HEK293 (cell line): Measurements from ENCODE around the gene C1orf35.

ENCODE experiments used
- OSR2 ChIP-seq: fragments of 450-650 bp; formaldehyde crosslinking; IDR thresholded peaks from 2 replicates; pipeline ENCODE4 v1.5.1; 2016; ENCODE audit warnings: missing biosample characterization, missing genetic modification characterization
- REPIN1 ChIP-seq: fragments of 450-650 bp; formaldehyde crosslinking; IDR thresholded peaks from 2 replicates; pipeline ENCODE4 v1.5.1; 2017; ENCODE audit warnings: missing biosample characterization, missing genetic modification characterization, low read depth
- ZFP69B ChIP-seq: fragments of 450-650 bp; formaldehyde crosslinking; IDR thresholded peaks from 2 replicates; pipeline ENCODE4 v1.5.1; 2016; ENCODE audit warnings: missing biosample characterization, missing genetic modification characterization
- ZIC2 ChIP-seq: fragments of 450-650 bp; formaldehyde crosslinking; IDR thresholded peaks from 2 replicates; pipeline ENCODE4 v1.5.1; 2016; ENCODE audit warnings: missing biosample characterization, missing genetic modification characterization
- ZNF140 ChIP-seq: fragments of 450-650 bp; formaldehyde crosslinking; IDR thresholded peaks from 2 replicates; pipeline ENCODE4 v1.5.1; 2016; ENCODE audit warnings: missing biosample characterization, missing genetic modification characterization
- ZNF169 ChIP-seq: fragments of 450-650 bp; formaldehyde crosslinking; IDR thresholded peaks from 2 replicates; pipeline ENCODE4 v1.5.1; 2016; ENCODE audit warnings: missing biosample characterization, missing genetic modification characterization
- ZNF19 ChIP-seq: fragments of 450-650 bp; formaldehyde crosslinking; IDR thresholded peaks from 2 replicates; pipeline ENCODE4; 2016; ENCODE audit warnings: missing biosample characterization, missing genetic modification characterization, low read depth
- ZNF214 ChIP-seq: fragments of 450-650 bp; formaldehyde crosslinking; IDR thresholded peaks from 2 replicates; pipeline ENCODE4 v1.5.1; 2017; ENCODE audit warnings: missing biosample characterization, mild to moderate bottlenecking, missing genetic modification characterization, borderline replicate concordance
- ZNF26 ChIP-seq: fragments of 450-650 bp; formaldehyde crosslinking; IDR thresholded peaks from 2 replicates; pipeline ENCODE4 v1.5.1; 2016; ENCODE audit warnings: missing biosample characterization, missing genetic modification characterization
- ZNF266 ChIP-seq: fragments of 450-650 bp; formaldehyde crosslinking; IDR thresholded peaks from 2 replicates; pipeline ENCODE4 v1.5.1; 2016; ENCODE audit warnings: missing biosample characterization, missing genetic modification characterization, low read depth
- ZNF394 ChIP-seq: fragments of 450-650 bp; formaldehyde crosslinking; IDR thresholded peaks from 2 replicates; pipeline ENCODE4 v1.5.1; 2016; ENCODE audit warnings: missing biosample characterization, missing genetic modification characterization, mild to moderate bottlenecking, moderate library complexity, borderline replicate concordance
- ZNF398 ChIP-seq: fragments of 450-650 bp; formaldehyde crosslinking; IDR thresholded peaks from 2 replicates; pipeline ENCODE4 v1.5.1; 2017; ENCODE audit warnings: missing biosample characterization, missing genetic modification characterization
- ZNF48 ChIP-seq: fragments of 450-650 bp; formaldehyde crosslinking; IDR thresholded peaks from 2 replicates; pipeline ENCODE4 v1.5.1; 2016; ENCODE audit warnings: missing biosample characterization, missing genetic modification characterization
- ZNF510 ChIP-seq: fragments of 450-650 bp; formaldehyde crosslinking; IDR thresholded peaks from 2 replicates; pipeline ENCODE4 v1.5.1; 2018; ENCODE audit warnings: mild to moderate bottlenecking, missing genetic modification characterization, missing biosample characterization; ENCODE audit not compliant: insufficient replicate concordance
- ZNF544 ChIP-seq: fragments of 450-650 bp; formaldehyde crosslinking; IDR thresholded peaks from 2 replicates; pipeline ENCODE4 v1.5.0; 2017; ENCODE audit warnings: missing biosample characterization, missing genetic modification characterization
- ZNF785 ChIP-seq: fragments of 450-650 bp; formaldehyde crosslinking; IDR thresholded peaks from 2 replicates; pipeline ENCODE4 v1.5.1; 2016; ENCODE audit warnings: missing biosample characterization, missing genetic modification characterization
- ZNF791 ChIP-seq: fragments of 450-650 bp; formaldehyde crosslinking; IDR thresholded peaks from 2 replicates; pipeline ENCODE4 v1.5.1; 2016; ENCODE audit warnings: missing biosample characterization, missing genetic modification characterization
- ZSCAN23 ChIP-seq: fragments of 450-650 bp; formaldehyde crosslinking; IDR thresholded peaks from 2 replicates; pipeline ENCODE4 v1.5.1; 2016; ENCODE audit warnings: missing biosample characterization, missing genetic modification characterization
- ZSCAN5A ChIP-seq: fragments of 450-650 bp; formaldehyde crosslinking; IDR thresholded peaks from 2 replicates; pipeline ENCODE4 v1.5.1; 2016; ENCODE audit warnings: missing biosample characterization, missing genetic modification characterization
- TF ChIP-seq, protein P1 (sequence below): fragments of 450-650 bp; formaldehyde crosslinking; IDR thresholded peaks from 2 replicates; pipeline ENCODE4 v1.5.1; 2017; ENCODE audit warnings: missing biosample characterization, missing genetic modification characterization
- TF ChIP-seq, protein P2 (sequence below): fragments of 450-650 bp; formaldehyde crosslinking; IDR thresholded peaks from 2 replicates; pipeline ENCODE4 v1.5.1; 2017; ENCODE audit warnings: missing biosample characterization, mild to moderate bottlenecking, missing genetic modification characterization, moderate library complexity
- TF ChIP-seq, protein P3 (sequence below): fragments of 450-650 bp; formaldehyde crosslinking; conservative IDR thresholded peaks from 2 replicates; pipeline ENCODE4 v1.5.1; 2016; ENCODE audit warnings: low read depth, missing biosample characterization, missing genetic modification characterization
- TF ChIP-seq, protein P4 (sequence below): fragments of 450-650 bp; formaldehyde crosslinking; IDR thresholded peaks from 2 replicates; pipeline ENCODE4; 2016; ENCODE audit warnings: missing biosample characterization, missing genetic modification characterization
- TF ChIP-seq, protein P5 (sequence below): fragments of 450-650 bp; formaldehyde crosslinking; IDR thresholded peaks from 2 replicates; pipeline ENCODE4 v1.5.1; 2016; ENCODE audit warnings: missing biosample characterization, missing genetic modification characterization

The C1orf35 gene

DNA sequence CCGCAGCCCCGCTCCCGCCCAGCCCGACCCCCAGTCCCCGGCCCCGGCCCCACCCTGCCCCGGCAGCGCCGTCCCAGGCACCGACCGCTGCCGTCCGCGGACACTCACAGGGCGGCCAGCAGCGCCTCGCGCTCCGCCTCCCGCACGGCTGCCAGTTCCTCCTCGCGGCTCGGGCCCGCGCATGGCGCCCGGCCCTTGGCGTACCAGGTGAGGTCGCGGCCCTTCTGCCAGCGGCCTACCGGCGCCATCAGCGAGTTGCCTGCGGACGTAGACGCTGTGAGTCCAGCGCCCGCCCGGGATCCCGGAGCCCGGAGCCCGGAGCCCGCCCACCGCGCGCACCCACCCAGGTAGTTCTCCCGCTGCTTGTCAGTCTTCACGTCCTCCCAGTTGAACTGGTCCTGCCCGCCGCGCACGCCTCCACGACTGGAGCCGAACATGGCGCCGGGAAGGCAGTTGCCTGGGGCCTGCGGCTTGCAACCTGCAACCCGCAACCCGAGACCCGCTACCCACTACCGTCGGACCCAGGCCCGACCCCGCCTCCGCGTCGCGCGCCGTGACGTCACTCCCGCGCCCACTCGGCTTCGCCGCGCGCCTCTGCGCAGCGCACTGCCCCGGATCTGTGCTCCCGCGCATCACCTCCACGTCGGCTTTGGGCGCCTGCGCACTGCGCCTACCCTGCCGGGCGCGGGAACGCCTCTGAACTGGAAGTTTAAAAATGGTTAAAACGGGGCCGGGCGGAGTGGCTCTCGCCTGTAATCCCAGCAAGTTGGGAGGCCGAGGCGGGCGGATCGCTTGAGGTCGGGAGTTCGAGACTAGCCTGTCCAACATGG is at the start of gene C1orf35 (continued):
- peak; percentile 65; the same call in 1 of the 2 replicates for TF ChIP-seq ZIC2 (tag by site-specific recombination)
- TF ChIP-seq ZNF214 = no peak
- no peak for TF ChIP-seq ZNF266 (tag by site-specific recombination)
- TF ChIP-seq ZFP69B = peak; percentile 48; the same call in 1 of the 2 replicates
- peak; percentile 15; the same call in 1 of the 2 replicates for TF ChIP-seq ZNF785 (tag by site-specific recombination)
- TF ChIP-seq ZNF394 (tag by site-specific recombination) = peak; percentile 52; the same call in 1 of the 2 replicates
- peak; percentile 82; the same call in 1 of the 2 replicates for TF ChIP-seq REPIN1 (tag by site-specific recombination)
- TF ChIP-seq, protein P1, sequence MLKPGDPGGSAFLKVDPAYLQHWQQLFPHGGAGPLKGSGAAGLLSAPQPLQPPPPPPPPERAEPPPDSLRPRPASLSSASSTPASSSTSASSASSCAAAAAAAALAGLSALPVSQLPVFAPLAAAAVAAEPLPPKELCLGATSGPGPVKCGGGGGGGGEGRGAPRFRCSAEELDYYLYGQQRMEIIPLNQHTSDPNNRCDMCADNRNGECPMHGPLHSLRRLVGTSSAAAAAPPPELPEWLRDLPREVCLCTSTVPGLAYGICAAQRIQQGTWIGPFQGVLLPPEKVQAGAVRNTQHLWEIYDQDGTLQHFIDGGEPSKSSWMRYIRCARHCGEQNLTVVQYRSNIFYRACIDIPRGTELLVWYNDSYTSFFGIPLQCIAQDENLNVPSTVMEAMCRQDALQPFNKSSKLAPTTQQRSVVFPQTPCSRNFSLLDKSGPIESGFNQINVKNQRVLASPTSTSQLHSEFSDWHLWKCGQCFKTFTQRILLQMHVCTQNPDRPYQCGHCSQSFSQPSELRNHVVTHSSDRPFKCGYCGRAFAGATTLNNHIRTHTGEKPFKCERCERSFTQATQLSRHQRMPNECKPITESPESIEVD (tag by site-specific recombination) = no peak
- no peak for TF ChIP-seq ZNF510
- peak; percentile 45; the same call in 1 of the 2 replicates for TF ChIP-seq OSR2 (tag by site-specific recombination)
- TF ChIP-seq ZNF140 (tag by site-specific recombination) = no peak
- no peak for TF ChIP-seq ZNF26 (tag by site-specific recombination)
- TF ChIP-seq ZNF398 = no peak
- TF ChIP-seq ZSCAN5A (tag by site-specific recombination) = peak; percentile 78
- no peak for TF ChIP-seq ZNF544 (tag by site-specific recombination)
- TF ChIP-seq ZNF48 (tag by site-specific recombination) = no peak
- TF ChIP-seq, protein P2, sequence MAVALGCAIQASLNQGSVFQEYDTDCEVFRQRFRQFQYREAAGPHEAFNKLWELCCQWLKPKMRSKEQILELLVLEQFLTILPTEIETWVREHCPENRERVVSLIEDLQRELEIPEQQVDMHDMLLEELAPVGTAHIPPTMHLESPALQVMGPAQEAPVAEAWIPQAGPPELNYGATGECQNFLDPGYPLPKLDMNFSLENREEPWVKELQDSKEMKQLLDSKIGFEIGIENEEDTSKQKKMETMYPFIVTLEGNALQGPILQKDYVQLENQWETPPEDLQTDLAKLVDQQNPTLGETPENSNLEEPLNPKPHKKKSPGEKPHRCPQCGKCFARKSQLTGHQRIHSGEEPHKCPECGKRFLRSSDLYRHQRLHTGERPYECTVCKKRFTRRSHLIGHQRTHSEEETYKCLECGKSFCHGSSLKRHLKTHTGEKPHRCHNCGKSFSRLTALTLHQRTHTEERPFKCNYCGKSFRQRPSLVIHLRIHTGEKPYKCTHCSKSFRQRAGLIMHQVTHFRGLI (tag by site-specific recombination) = peak; percentile 54
- TF ChIP-seq, protein P3, sequence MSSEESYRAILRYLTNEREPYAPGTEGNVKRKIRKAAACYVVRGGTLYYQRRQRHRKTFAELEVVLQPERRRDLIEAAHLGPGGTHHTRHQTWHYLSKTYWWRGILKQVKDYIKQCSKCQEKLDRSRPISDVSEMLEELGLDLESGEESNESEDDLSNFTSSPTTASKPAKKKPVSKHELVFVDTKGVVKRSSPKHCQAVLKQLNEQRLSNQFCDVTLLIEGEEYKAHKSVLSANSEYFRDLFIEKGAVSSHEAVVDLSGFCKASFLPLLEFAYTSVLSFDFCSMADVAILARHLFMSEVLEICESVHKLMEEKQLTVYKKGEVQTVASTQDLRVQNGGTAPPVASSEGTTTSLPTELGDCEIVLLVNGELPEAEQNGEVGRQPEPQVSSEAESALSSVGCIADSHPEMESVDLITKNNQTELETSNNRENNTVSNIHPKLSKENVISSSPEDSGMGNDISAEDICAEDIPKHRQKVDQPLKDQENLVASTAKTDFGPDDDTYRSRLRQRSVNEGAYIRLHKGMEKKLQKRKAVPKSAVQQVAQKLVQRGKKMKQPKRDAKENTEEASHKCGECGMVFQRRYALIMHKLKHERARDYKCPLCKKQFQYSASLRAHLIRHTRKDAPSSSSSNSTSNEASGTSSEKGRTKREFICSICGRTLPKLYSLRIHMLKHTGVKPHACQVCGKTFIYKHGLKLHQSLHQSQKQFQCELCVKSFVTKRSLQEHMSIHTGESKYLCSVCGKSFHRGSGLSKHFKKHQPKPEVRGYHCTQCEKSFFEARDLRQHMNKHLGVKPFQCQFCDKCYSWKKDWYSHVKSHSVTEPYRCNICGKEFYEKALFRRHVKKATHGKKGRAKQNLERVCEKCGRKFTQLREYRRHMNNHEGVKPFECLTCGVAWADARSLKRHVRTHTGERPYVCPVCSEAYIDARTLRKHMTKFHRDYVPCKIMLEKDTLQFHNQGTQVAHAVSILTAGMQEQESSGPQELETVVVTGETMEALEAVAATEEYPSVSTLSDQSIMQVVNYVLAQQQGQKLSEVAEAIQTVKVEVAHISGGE (tag by site-specific recombination) = peak; percentile 46
- TF ChIP-seq ZNF791 (tag by site-specific recombination) = no peak
- TF ChIP-seq, protein P4, sequence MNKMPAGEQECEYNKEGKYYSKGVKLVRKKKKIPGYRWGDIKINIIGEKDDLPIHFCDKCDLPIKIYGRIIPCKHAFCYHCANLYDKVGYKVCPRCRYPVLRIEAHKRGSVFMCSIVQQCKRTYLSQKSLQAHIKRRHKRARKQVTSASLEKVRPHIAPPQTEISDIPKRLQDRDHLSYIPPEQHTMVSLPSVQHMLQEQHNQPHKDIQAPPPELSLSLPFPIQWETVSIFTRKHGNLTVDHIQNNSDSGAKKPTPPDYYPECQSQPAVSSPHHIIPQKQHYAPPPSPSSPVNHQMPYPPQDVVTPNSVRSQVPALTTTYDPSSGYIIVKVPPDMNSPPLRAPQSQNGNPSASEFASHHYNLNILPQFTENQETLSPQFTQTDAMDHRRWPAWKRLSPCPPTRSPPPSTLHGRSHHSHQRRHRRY (tag by site-specific recombination) = no peak
- TF ChIP-seq, protein P5, sequence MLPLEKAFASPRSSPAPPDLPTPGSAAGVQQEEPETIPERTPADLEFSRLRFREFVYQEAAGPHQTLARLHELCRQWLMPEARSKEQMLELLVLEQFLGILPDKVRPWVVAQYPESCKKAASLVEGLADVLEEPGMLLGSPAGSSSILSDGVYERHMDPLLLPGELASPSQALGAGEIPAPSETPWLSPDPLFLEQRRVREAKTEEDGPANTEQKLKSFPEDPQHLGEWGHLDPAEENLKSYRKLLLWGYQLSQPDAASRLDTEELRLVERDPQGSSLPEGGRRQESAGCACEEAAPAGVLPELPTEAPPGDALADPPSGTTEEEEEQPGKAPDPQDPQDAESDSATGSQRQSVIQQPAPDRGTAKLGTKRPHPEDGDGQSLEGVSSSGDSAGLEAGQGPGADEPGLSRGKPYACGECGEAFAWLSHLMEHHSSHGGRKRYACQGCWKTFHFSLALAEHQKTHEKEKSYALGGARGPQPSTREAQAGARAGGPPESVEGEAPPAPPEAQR (tag by site-specific recombination) = no peak
- TF ChIP-seq ZNF169 (tag by site-specific recombination) = no peak
- TF ChIP-seq ZNF19 = no peak
- peak; percentile 17 for TF ChIP-seq ZSCAN23 (tag by site-specific recombination)
